ENCODE measurements around the gene FXYD7. TPM values are rescaled to one million over a fixed set of nuclear protein-coding genes. Genes with fewer than 3 reads are reported as not detected.

Gene FXYD7
- total and polyA plus RNA-seq, 9 of the 15 experiments (the other 6 are each of a cell fraction or from before 2014, with no cell fraction given) = 0.10 to 0.80 (median 0.31) TPM; not detected in 3

GRCh38 chr19:35166100-35167063 is 23.3 kb downstream of the FXYD7 start (continued):
- TF ChIP-seq REST (IDR thresholded peaks at IDR 0.05; ENCODE audit: borderline replicate concordance) (peak; percentile 92), REST (CRISPR knock-in tag; IDR thresholded peaks at IDR 0.05; ENCODE audit: low read depth) (no peak), TSC22D4 (tag; IDR thresholded peaks at IDR 0.05) (no peak), POLR2A (conservative IDR thresholded peaks at IDR 0.05) (peak; percentile 61), CREB1 (IDR thresholded peaks at IDR 0.05) (no peak), CREB1 (CRISPR knock-in tag; IDR thresholded peaks at IDR 0.05) (peak; percentile 24; the same call in 1 of the 2 replicates), MTA3 (IDR thresholded peaks at IDR 0.05; ENCODE audit: borderline replicate concordance) (peak; percentile 48), YY1 (IDR thresholded peaks at IDR 0.05; ENCODE audit: borderline replicate concordance in 1 of 3, control insufficient read depth in 1 of 3, extremely low read depth in 1 of 3, insufficient read depth in 3 of 3, insufficient read length in 1 of 3, insufficient replicate concordance in 2 of 3, low read depth in 1 of 3, low read length in 2 of 3) (peak in 2 of 3 experiments; percentile 17 to 41), TEAD4 (IDR thresholded peaks at IDR 0.05; ENCODE audit: low read length) (peak; percentile 70), TEAD4 (CRISPR knock-in tag; IDR thresholded peaks at IDR 0.05; ENCODE audit: borderline replicate concordance) (no peak), ESRRA (IDR thresholded peaks at IDR 0.05; ENCODE audit: borderline replicate concordance, low read depth) (no peak), SIN3A (IDR thresholded peaks at IDR 0.05; ENCODE audit: borderline replicate concordance in 2 of 2, control insufficient read depth in 1 of 2, low read depth in 2 of 2, low read length in 2 of 2) (no peak), ATF4 (CRISPR knock-in tag; IDR thresholded peaks at IDR 0.05) (no peak), PKNOX1 (IDR thresholded peaks at IDR 0.05) (peak; percentile 74), CBX1 (IDR thresholded peaks at IDR 0.05; ENCODE audit: low read depth) (no peak), TAF9B (IDR thresholded peaks at IDR 0.05; ENCODE audit: partially characterized antibody) (peak; percentile 32), CREM (IDR thresholded peaks at IDR 0.05; ENCODE audit: low read depth) (0 out of 2 replicates have a peak, but pooled peaks have one; percentile 25)
